Parathyroid adenoma (tissue), 2 donors: ENCODE measurements around the gene ZNRF3.
"Not testable (repeated sequence)": the region's sequence is repeated elsewhere in the genome, so short reads cannot be mapped to it uniquely, and the experiment has no call there.

Experiments
- H2AFZ ChIP-seq: fragments of 300-600 bp; sonication (generic); one replicate; pipeline ENCODE4 v1.7.0; 2017; ENCODE audit warnings: antibody characterized with exemption, mild to moderate bottlenecking
- H3K27ac ChIP-seq: fragments of 300-600 bp; sonication (generic); one replicate; pipeline ENCODE4 v1.7.0; 2017
- H3K27me3 ChIP-seq: fragments of 300-600 bp; sonication (generic); one replicate; pipeline ENCODE4 v1.7.0; 2017; ENCODE audit warnings: low read length; ENCODE audit not compliant: control insufficient read depth, insufficient read depth
- H3K36me3 ChIP-seq: fragments of 300-600 bp; sonication (generic); one replicate; pipeline ENCODE4 v1.7.0; 2017; ENCODE audit warnings: low read length; ENCODE audit not compliant: control insufficient read depth, insufficient read depth
- H3K4me1 ChIP-seq: fragments of 300-600 bp; sonication (generic); one replicate; pipeline ENCODE4 v1.7.0; 2017; ENCODE audit warnings: control low read depth
- H3K4me2 ChIP-seq: fragments of 300-600 bp; sonication (generic); one replicate; pipeline ENCODE4 v1.7.0; 2017; ENCODE audit warnings: low read length
- H3K4me3 ChIP-seq: fragments of 300-600 bp; sonication (generic); one replicate; pipeline ENCODE4 v1.7.0; 2017; ENCODE audit warnings: low read depth, low read length
- H3K79me2 ChIP-seq: fragments of 300-600 bp; sonication (generic); one replicate; pipeline ENCODE4 v1.7.0; 2017; ENCODE audit warnings: control low read depth
- H3K9ac ChIP-seq: fragments of 300-600 bp; sonication (generic); one replicate; pipeline ENCODE4 v1.7.0; 2017; ENCODE audit warnings: mild to moderate bottlenecking
- H3K9me3 ChIP-seq: fragments of 300-600 bp; sonication (generic); one replicate; pipeline ENCODE4 v1.7.0; 2017; ENCODE audit warnings: low read length; ENCODE audit not compliant: control insufficient read depth
- CTCF ChIP-seq: fragments of 300-600 bp; sonication (generic); IDR thresholded peaks from one replicate; pipeline ENCODE4 v1.7.0; 2017; ENCODE audit warnings: antibody characterized with exemption, mild to moderate bottlenecking
- donor health status: primary hyperparathyroidism.

Gene ZNRF3

GRCh38 chr22:28947125-28947524 lies 63.8 kb downstream of the ZNRF3 start:
- no peaks in the 10 kb centered on the region for H3K9me3 ChIP-seq
- no peak overlapping the region for H2AFZ ChIP-seq
- no peak for TF ChIP-seq CTCF

DNA sequence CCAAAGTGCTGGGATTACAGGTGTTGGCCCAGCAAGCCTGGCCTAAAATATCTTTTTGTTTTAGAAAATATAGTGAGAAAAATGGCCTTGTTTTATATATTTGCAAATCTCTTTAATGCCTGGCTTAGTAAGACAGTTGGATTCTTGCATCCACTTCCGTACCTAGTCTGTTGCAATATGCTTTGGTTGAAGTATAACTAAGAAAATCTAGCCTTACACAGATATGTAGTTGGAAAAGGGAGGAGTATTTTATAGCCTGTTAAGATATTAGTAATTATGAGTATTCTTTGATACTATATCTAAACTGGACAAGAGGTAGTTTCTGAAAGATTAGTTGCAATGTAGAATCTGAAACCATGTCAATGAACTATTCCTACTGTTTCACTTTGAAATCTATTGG lies 65.1 kb downstream of the ZNRF3 start:
- Histone ChIP-seq H3K4me2 (no peak overlapping the region), H3K4me1 (peaks cover 10% of the 10 kb centered on the region), H3K9ac (no peak overlapping the region), H3K36me3 (no peaks in the 10 kb centered on the region), H3K27ac (no peak overlapping the region), H3K79me2 (no peaks in the 10 kb centered on the region), H3K27me3 (no peaks in the 10 kb centered on the region), H3K9me3 (no peaks in the 10 kb centered on the region), H2AFZ (no peak overlapping the region), H3K4me3 (no peak overlapping the region)
- no peak for TF ChIP-seq CTCF

More at GRCh38 chr22:28947125-28947524, 63.8 kb downstream of the ZNRF3 start:
- Histone ChIP-seq H3K4me3 (no peak overlapping the region), H3K9ac (no peak overlapping the region), H3K4me1 (peaks cover 13% of the 10 kb centered on the region), H3K27ac (no peak overlapping the region), H3K36me3 (no peaks in the 10 kb centered on the region), H3K27me3 (no peaks in the 10 kb centered on the region), H3K79me2 (no peaks in the 10 kb centered on the region), H3K4me2 (no peak overlapping the region)

DNA sequence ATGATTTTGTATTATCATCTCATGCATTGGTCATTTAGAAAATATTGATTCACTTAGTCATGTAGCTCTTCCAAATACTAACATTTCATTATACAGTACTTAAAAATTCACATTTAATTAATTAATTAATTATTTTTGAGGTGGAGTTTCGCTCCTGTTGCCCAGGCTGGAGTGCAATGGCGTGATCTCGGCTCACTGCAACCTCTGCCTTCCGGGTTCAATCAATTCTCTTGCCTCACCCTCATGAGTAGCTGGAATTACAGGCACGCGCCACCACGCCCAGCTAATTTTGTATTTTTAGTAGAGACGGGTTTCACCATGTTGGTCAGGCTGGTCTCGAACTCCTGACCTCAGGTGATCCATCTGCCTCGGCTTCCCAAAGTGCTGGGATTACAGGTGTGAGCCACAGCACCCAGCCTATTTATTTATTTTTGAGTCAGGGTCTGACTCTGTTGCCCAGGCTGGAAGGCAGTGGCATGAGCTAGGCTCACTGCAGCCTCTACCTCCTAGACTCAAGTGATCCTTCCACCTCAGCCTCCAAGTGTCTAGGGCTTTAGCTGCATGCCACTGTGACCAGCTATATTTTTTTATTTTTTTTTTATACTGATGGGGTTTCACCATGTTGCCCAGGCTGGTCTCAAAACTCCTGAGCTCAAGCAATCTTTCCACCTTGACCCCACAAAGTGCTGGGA lies 65.6 kb downstream of the ZNRF3 start:
- H3K4me1 ChIP-seq, H2AFZ ChIP-seq, H3K4me3 ChIP-seq, H3K9ac ChIP-seq, H3K36me3 ChIP-seq, H3K27me3 ChIP-seq, H3K27ac ChIP-seq, H3K9me3 ChIP-seq, H3K79me2 ChIP-seq, H3K4me2 ChIP-seq: not testable (repeated sequence)

- Histone ChIP-seq H3K79me2 (no peaks in the 10 kb centered on the region), H3K27me3 (no peaks in the 10 kb centered on the region), H3K9ac (no peak overlapping the region), H3K27ac (no peak overlapping the region), H3K4me1 (peaks cover 6% of the 10 kb centered on the region), H3K4me2 (no peak overlapping the region), H3K4me3 (no peak overlapping the region), H3K9me3 (no peaks in the 10 kb centered on the region), H2AFZ (no peak overlapping the region), H3K36me3 (no peaks in the 10 kb centered on the region)
- TF ChIP-seq CTCF, result no peak
These were observed 66.4 kb downstream of the ZNRF3 start for GRCh38 chr22:28949788-28950187.

DNA sequence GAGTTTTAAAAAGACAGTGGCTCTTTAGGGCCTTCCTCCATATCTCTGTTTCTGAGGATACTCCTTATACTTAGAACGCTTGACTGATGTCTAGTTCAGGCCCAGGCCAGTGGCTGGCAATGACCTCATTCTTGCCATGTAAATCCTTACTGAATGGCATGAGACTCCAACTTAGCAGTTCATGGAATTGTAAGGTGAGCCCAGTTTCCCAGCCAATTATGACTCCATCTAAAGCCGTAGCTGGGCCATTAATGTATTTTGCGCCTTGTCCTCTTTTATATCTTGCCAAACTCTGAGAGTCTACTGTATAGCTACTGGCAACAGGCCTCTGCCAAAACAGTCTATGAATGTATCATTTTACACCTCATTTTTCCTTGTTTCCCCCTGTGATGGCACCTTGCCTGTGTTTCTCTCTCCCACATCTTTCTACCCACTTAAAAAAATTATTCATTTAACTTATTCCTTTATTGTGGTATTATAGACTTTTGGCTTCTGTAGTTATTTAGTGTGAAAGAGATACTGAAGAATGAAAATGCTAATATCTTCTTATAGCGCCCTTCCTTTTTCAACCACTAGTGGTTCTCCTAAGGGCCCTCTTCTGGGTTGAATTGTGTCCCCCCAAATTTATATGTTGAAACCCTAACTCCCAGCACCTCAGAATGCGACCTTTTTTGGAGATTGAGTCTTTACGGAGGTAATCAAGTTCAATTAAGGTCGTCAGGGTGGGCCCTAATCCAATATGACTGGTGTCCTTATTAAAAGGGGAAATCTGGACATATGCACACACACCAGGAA lies 67.4 kb downstream of the ZNRF3 start:
- H3K27ac ChIP-seq, result no peak overlapping the region
- H3K36me3 ChIP-seq, result no peaks in the 10 kb centered on the region
- no peaks in the 10 kb centered on the region for H3K27me3 ChIP-seq
- TF ChIP-seq CTCF, result no peak
- H3K4me3 ChIP-seq, result no peak overlapping the region
- peaks cover 6% of the 10 kb centered on the region for H3K4me1 ChIP-seq
- peaks cover 2% of the 10 kb centered on the region for H3K79me2 ChIP-seq
- H3K4me2 ChIP-seq, result no peak overlapping the region
- H2AFZ ChIP-seq, result no peak overlapping the region
- no peaks in the 10 kb centered on the region for H3K9me3 ChIP-seq
- H3K9ac ChIP-seq, result no peak overlapping the region
